Mucosa of descending colon (tissue), 3 donors: ENCODE measurements around the gene CRIP2. TPM values are rescaled to one million over a fixed set of nuclear protein-coding genes. Genes with fewer than 3 reads are reported as not detected.

Experiments used
- ATAC-seq: fragments of 200-7000 bp; cut with Tn5 transposase; one replicate; pipeline ENCODE4 v1.9.1; 2020; ENCODE audit warnings: mild to moderate bottlenecking, moderate library complexity
- DNase-seq, 3 donors: peaks; one replicate each; pipeline ENCODE4 v3.0.0-alpha.2; 2020
- H3K36me3 ChIP-seq: fragments of 200-600 bp; one replicate; pipeline ENCODE4 v1.8.0; 2021; ENCODE audit warnings: low read depth, mild to moderate bottlenecking
- H3K4me1 ChIP-seq: fragments of 200-600 bp; one replicate; pipeline ENCODE4 v1.8.0; 2021; ENCODE audit warnings: low read depth, mild to moderate bottlenecking
- H3K4me3 ChIP-seq: fragments of 200-600 bp; one replicate; pipeline ENCODE4 v1.8.0; 2021; ENCODE audit warnings: mild to moderate bottlenecking
- H3K9me3 ChIP-seq: fragments of 200-600 bp; one replicate; pipeline ENCODE4 v1.8.0; 2021; ENCODE audit warnings: mild to moderate bottlenecking
- CTCF ChIP-seq: fragments of 200-600 bp; IDR thresholded peaks from one replicate; pipeline ENCODE4 v1.8.0; 2022; ENCODE audit warnings: antibody characterized with exemption, mild to moderate bottlenecking
- intact Hi-C, 2 donors: fragments of 100-400 bp; cut with DNase I in 1 of 2; cut with micrococcal nuclease in 1 of 2; formaldehyde crosslinking; loops; one replicate each; pipeline versions ENCODE4 v1.11.0 to v1.11.1; 2022; cut with DNase I, micrococcal nuclease
- total RNA-seq, 3 donors: library from RNA; stranded (reverse); fragmentation: NEBNext Ultra II Directional in 2 of 3; extraction: Animal tissue kit (Norgen Biotek cat#: 25700) in 2 of 3; gene quantifications; one replicate each; pipeline versions ENCODE4 v1.2.1 to v1.2.4, GENCODE V29; 2021 to 2023
- donor health status: DM: no; HTN: no; CAD: no; lungs with moderate emphysema.
- donor health status: DM: no; HTN: no; CAD: no.
- donor health status: DM: no; HTN: yes; CAD: no.

Gene CRIP2
- total RNA-seq, 3 donors from 2014 or later: 10.0 to 41.6 (median 23.5) TPM

GRCh38 chr14:105468621-105469241, 5.9 kb upstream of the CRIP2 start:
- Histone ChIP-seq H3K9me3 (no peaks in the 10 kb centered on the region), H3K36me3 (no peaks in the 10 kb centered on the region), H3K4me1 (peaks cover 5% of the 10 kb centered on the region), H3K4me3 (no peak overlapping the region)
- DNase-seq (no peak), ATAC-seq (no peak)
- intact Hi-C loops: no loop called here
- no peak for TF ChIP-seq CTCF

- TF ChIP-seq CTCF: no peak
- H3K36me3 ChIP-seq: no peaks in the 10 kb centered on the region
- intact Hi-C loops: no loop called here
- H3K4me1 ChIP-seq: peaks cover 9% of the 10 kb centered on the region
- H3K9me3 ChIP-seq: no peaks in the 10 kb centered on the region
- DNase-seq: no peak
- ATAC-seq: no peak
- no peak overlapping the region for H3K4me3 ChIP-seq
Observed at GRCh38 chr14:105469456-105470349, 4.9 kb upstream of the CRIP2 start.

GRCh38 chr14:105470350-105471296, 4.0 kb upstream of the CRIP2 start:
- H3K9me3 ChIP-seq: no peaks in the 10 kb centered on the region
- intact Hi-C loops: no loop called here
- H3K4me1 ChIP-seq: peaks cover 15% of the 10 kb centered on the region
- ATAC-seq (no peak), DNase-seq (no peak)
- no peaks in the 10 kb centered on the region for H3K36me3 ChIP-seq
- TF ChIP-seq CTCF: no peak
- H3K4me3 ChIP-seq: no peak overlapping the region

- ATAC-seq (no peak), DNase-seq (no peak)
- no peak overlapping the region for H3K4me3 ChIP-seq
- no peaks in the 10 kb centered on the region for H3K9me3 ChIP-seq
- intact Hi-C loops: no loop called here
- no peak for TF ChIP-seq CTCF
- peaks cover 17% of the 10 kb centered on the region for H3K4me1 ChIP-seq
- no peaks in the 10 kb centered on the region for H3K36me3 ChIP-seq
Observed at GRCh38 chr14:105471297-105471821, 3.3 kb upstream of the CRIP2 start.

- Histone ChIP-seq H3K9me3 (no peaks in the 10 kb centered on the region), H3K4me3 (no peak overlapping the region), H3K36me3 (no peaks in the 10 kb centered on the region), H3K4me1 (peaks cover 23% of the 10 kb centered on the region)
- no peak for TF ChIP-seq CTCF
- intact Hi-C loops: no loop called here
- DNase-seq (no peak), ATAC-seq (no peak)
Observed at GRCh38 chr14:105471823-105472485, 2.7 kb upstream of the CRIP2 start.
